Ammon's horn (tissue), 1 donor: Measurements from ENCODE around the gene AJAP1.

Source experiments
- DNase-seq: peaks from one replicate; pipeline ENCODE4 v3.0.0-alpha.2; 2016; ENCODE audit warnings: low spot score

AJAP1 gene

DNA sequence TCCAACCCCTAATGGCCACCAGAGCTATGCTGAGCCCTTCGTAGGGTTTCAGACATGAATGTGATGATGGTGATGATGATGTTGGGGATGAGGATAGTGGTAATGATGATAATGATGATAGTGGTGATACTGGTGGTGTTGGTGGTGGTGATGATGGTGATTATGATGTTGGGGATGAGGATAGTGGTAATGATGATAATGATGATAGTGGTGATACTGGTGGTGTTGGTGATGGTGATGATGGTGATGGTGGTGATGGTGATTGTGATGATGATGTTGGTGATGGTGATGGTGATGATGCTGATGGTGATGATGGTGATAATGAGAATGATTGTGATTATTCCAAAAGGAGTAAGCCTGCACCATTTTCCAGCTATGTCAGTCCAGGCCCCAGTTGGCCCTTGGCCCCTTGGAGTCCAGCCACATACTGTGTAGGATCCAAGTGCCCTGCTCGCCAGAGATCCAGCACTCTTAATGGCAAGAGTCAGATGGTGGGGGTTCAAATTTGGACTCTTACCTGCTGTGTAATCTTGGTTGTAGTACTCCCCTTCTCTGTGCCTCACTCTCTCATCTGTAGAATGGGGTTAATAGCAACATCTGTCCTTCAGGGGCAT lies 28.3 kb downstream of the AJAP1 start:
- no peak for DNase-seq

- DNase-seq, result no peak
Observed at GRCh38 chr1:4684136-4684535, 29.7 kb downstream of the AJAP1 start.

- no peak for DNase-seq
Observed at GRCh38 chr1:4684864-4685522, 30.6 kb downstream of the AJAP1 start.

DNA sequence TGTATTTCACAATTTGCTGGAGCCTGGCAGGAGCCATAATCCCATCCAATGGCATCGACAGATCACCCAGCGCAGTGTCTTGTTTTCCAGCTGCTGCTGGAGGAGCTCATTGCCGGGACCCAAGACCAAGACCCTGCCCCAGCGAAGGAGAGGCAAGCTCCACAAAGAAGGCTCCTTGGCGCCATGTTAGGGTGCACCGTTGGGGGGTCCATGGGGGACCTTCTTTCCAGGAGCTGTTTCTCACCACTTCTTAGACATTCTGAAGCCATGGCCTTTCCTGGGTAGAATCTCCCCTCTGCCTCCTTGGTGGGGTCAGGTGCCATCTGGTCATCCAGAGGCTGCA lies 31.1 kb downstream of the AJAP1 start:
- no peak for DNase-seq

GRCh38 chr1:4687943-4688342 lies 33.5 kb downstream of the AJAP1 start:
- no peak for DNase-seq

GRCh38 chr1:4689271-4689935 lies 35.0 kb downstream of the AJAP1 start:
- no peak for DNase-seq

DNA sequence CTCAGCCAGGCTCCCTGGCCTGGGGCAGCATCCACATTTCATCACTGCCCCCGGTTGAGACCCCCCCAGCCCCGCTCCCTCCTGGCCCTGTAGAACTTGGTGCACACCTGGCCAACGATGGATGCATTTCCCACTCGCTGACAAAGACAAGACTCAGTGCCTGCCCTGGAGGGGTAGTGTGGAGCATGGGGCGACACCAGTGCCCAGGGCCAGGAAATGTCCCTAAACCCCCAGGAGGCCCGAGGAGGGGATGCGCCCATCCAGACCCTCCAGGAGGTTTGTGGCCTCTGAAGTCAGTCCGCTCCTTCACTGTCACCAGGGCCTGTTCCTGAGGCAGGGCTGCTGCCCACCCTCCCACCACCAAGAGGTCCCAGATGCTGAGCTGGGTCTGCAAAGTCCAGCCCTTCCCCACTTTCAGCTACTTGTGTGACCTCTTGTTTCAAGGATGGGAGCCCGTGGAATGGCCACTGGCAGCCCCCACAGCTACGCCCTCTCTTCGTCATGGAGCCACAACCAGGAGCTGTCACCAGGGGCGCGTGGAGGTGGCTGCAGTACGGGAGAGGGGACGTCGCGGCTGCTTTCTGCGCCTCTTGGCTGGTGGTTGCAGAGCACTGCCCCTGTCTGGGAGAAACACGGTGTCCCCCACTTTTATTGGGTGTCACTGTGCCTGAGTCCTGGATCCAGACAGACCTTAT lies 35.7 kb downstream of the AJAP1 start:
- no peak for DNase-seq

GRCh38 chr1:4690951-4691675 lies 36.7 kb downstream of the AJAP1 start:
- no peak for DNase-seq

DNA sequence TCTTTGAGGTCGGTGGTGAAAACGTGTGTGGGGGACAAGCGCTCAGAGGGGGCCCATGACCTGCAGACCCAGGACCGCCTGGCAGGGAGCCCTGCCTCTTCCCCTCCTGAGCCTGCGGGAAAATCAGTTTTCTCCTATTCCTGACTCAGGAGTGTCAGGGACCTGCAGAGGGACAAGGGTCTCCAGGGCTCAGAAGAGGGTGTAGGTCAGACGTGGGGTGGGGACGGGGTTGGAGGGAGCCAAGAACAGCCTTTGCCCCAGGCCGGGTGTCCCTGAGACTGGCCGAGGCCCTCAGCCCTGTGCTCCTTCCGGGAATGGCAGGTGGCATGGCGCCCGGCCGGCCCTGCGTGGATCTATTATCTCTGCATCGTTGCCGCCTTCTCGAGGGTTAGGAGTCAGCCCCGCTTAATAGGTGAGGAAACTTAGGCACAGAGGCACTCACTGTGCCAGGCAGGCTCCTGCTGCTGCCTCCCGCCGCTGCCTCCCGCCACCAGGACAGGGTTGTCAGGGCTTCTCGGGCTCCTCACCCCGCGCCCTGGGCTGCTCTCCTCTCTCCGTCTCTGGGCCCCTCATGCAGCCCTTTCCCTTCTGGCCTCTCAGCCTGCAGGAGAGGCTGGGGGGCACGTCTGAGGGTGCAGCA lies 37.5 kb downstream of the AJAP1 start:
- DNase-seq, result no peak

DNA sequence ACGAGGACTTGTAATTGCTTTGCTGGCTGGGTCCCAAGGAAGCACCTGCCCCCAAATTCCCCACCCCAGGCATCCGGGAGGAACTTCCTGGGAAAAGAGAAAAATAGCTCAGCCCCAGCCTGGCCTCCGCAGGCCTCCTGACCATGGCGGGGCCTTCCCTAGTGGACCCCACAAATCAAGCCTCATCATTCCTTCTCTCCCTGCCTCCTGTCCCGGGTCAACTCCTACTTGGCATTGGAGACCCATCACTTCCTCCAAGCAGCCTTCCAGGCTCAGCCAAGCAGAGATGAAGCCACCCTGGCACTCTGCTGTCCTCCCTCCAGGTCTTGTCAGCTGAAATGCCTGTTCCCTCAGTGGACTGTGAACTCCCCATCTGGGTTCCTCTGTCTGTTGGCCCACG lies 38.0 kb downstream of the AJAP1 start:
- no peak for DNase-seq

GRCh38 chr1:4693331-4693730 lies 38.9 kb downstream of the AJAP1 start:
- DNase-seq, result no peak

DNA sequence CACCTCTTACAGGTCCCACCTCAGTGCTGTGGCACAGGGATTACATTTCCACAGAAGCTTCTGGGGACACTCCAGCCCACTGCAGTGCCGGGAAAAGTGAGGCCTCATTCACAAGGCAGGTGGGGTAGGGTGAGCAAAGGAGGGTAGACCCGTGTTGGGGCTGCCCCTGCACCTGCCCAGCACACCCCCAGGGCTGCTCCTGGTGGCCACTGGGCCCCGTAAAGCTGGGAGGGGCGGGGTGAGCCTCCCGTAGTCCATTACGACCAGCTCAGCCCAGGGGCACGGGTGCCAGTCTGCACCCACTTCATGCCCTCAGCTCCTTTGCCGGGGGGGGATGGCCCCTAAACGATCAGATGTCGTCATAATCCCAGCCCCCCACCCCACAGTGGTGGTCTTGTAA lies 39.5 kb downstream of the AJAP1 start:
- no peak for DNase-seq

GRCh38 chr1:4694492-4694891 lies 40.1 kb downstream of the AJAP1 start:
- DNase-seq, result no peak

DNA sequence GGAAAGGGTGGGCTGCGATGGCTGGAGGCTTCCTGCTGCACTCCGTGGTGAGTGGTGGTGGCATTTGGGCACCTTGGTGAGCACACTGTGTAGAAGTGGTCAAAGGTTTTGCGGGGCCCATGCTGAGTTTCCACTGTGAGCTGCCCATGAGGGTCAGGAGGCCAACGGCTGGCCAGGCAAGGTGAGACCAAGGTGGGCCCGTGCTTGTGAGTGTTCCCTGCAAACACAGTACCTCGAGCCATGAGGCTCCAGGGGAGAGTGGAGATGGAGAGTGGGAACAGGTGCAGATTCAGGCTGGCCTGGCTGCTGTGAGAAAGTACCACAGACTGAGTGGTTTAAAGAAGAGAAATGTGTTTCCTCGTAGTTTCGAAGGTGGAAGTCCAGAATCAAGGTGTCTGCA lies 40.8 kb downstream of the AJAP1 start:
- no peak for DNase-seq

GRCh38 chr1:4696161-4696745 lies 41.8 kb downstream of the AJAP1 start:
- no peak for DNase-seq

DNA sequence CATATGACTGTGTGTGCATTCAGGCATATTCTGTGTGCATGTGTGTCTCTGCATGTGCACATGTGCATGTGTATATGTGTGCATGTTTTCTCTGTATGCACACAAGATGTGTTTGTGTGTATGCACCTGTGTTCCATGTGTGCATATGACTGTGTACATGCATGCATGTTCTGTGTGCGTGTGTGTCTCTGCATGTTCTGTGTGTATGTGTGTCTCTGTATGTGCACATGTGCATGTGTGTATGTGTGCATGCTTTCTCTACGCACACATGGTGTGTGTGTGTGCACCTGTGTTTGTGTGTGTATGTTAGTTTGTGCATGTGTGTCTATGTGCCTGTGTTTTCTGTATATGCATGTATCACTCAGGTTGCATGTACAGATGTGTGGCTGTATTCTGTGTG lies 42.3 kb downstream of the AJAP1 start:
- DNase-seq, result no peak

- DNase-seq, result no peak
Observed at GRCh38 chr1:4697801-4698200, 43.4 kb downstream of the AJAP1 start.

DNA sequence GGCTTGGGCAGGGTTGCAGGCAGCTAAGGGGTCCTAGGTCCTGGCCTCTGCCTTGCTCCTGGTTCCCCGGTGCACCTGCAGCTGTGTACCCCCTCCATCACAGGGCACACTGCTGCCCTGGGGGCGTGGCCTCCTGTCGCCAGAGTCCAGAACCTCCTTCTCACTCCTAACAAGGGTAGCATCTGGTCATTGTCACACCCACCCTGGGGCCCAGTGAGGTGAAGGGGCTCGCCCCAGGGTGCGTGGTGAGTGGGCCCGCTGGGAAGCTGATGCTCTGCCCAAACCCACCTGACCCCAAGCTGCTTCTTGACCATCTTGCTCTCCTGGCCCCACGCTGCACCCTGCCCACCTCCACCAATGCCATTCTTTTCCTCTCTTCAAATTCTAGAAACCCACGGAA lies 44.5 kb downstream of the AJAP1 start:
- no peak for DNase-seq

GRCh38 chr1:4699376-4700301 lies 45.2 kb downstream of the AJAP1 start:
- peak; percentile 48 for DNase-seq

DNA sequence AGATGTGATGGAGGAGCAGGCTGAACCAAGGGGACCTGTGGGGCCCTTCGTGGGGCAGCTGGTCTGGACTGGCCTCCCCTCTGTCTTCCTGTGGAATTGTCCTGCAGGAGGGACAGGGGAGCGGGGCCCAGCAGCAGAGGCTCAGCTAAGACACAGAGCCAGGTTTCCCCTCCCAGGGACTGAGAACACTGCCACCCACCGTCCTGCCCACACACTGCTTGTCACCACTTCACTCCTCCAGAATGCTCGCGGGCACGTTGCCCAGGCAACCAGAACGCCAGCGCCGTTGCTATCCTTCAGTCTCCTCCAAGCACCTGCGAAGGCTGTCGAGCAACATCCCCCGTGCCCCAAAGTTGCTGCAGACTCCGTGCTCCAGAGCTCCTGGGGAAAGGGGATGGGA lies 46.4 kb downstream of the AJAP1 start:
- peak; percentile 94 for DNase-seq
